ENCODE measurements around the gene ATPAF2.

The ATPAF2 gene

DNA sequence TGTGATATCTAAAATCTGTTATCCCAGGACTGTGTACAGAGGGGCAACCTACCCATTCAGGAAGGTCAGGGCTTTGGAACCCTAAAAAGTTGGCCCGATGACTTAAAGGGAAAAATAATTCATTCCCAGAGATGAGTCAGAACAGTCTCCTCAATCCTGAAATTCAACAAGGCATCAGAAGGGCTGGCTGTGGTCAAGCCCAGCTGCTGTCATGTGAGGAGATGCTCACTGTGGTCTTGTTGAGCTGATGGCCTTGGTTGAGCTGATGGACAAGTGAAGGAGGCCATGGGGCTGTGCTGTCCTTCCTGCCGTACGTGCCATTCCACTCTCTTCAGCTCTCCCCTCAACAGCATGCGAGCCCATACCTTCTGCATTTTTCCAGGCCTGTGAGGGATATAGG is 27.9 kb upstream of the ATPAF2 start:
- WGBS, 2 experiments: 93 to 98% methylated on average over 4 of the region's 4 CpGs
- Histone ChIP-seq H3K4me3 (ENCODE audit: insufficient read depth, low read depth, low read length) (no peak overlapping the region), H3K27me3 (ENCODE audit: control insufficient read depth, insufficient read depth, low read length, poor library complexity, severe bottlenecking) (no peaks in the 10 kb centered on the region), H3K9me3 (ENCODE audit: control insufficient read depth, low read length) (no peaks in the 10 kb centered on the region), H3K4me1 (ENCODE audit: control insufficient read depth, insufficient read depth, low read length) (peaks cover 5% of the 10 kb centered on the region), H3K36me3 (ENCODE audit: control insufficient read depth, insufficient read depth, low read length) (peaks cover 1% of the 10 kb centered on the region), H3K27ac (ENCODE audit: insufficient read depth, low read depth, low read length, poor library complexity, severe bottlenecking) (no peak overlapping the region)

GRCh38 chr17:18065546-18065945 is 26.6 kb upstream of the ATPAF2 start:
- H3K27me3 ChIP-seq (ENCODE audit: control insufficient read depth, insufficient read depth, low read length, poor library complexity, severe bottlenecking): no peaks in the 10 kb centered on the region
- H3K36me3 ChIP-seq (ENCODE audit: control insufficient read depth, insufficient read depth, low read length): peaks cover 9% of the 10 kb centered on the region
- H3K9me3 ChIP-seq (ENCODE audit: control insufficient read depth, low read length): no peaks in the 10 kb centered on the region
- H3K4me3 ChIP-seq (ENCODE audit: insufficient read depth, low read depth, low read length): no peak overlapping the region
- no peaks in the 10 kb centered on the region for H3K4me1 ChIP-seq (ENCODE audit: control insufficient read depth, insufficient read depth, low read length)
- H3K27ac ChIP-seq (ENCODE audit: insufficient read depth, low read depth, low read length, poor library complexity, severe bottlenecking): no peak overlapping the region
- WGBS, 2 experiments: 94% methylated on average over 11 of the region's 11 CpGs

DNA sequence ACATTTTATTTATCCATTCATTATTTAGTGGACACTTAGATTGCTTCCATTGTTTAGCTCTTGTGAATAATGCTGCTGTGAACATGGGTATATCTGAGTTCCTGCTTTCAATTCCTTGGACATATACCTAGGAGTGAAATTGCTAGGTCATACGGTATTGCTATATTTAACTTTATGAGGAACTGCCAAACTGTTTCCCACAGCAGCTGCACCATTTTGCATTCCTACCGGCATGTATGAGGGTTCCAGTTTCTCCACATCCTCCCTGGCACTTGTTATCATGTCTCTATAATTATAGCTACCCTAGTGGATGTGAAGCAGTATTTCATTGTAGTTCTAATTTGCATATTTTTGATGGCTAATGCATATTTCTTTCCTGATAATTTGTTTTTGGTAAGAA is 25.1 kb upstream of the ATPAF2 start:
- Histone ChIP-seq H3K4me1 (ENCODE audit: control insufficient read depth, insufficient read depth, low read length) (no peaks in the 10 kb centered on the region), H3K27ac (ENCODE audit: insufficient read depth, low read depth, low read length, poor library complexity, severe bottlenecking) (no peak overlapping the region), H3K27me3 (ENCODE audit: control insufficient read depth, insufficient read depth, low read length, poor library complexity, severe bottlenecking) (no peaks in the 10 kb centered on the region), H3K36me3 (ENCODE audit: control insufficient read depth, insufficient read depth, low read length) (peaks cover 9% of the 10 kb centered on the region), H3K9me3 (ENCODE audit: control insufficient read depth, low read length) (no peaks in the 10 kb centered on the region), H3K4me3 (ENCODE audit: insufficient read depth, low read depth, low read length) (no peak overlapping the region)
- 89 to 100% methylated on average over 2 of the region's 2 CpGs for WGBS, 2 experiments

DNA sequence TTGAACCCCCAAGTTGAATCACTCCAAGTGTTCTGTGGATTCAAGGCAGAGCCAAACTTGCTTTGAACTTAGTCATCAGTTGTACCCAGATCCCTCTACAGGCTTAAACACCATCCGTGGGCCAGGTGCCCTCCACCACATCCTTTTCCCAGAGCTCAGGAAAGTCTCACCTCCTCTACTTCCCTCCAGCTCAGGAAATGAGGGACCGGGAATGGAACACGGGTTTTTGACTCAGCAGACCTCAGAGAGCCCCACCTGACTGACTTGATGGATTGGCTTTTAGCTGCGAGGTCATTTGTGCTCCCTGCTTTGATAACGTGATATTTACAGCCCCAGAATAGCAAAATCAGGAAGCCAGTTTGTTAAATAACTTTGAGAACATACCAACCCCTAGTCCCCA is 20.3 kb upstream of the ATPAF2 start:
- H3K4me1 ChIP-seq (ENCODE audit: control insufficient read depth, insufficient read depth, low read length): no peaks in the 10 kb centered on the region
- 93 to 98% methylated on average over 5 of the region's 5 CpGs for WGBS, 2 experiments
- H3K27ac ChIP-seq (ENCODE audit: insufficient read depth, low read depth, low read length, poor library complexity, severe bottlenecking): no peak overlapping the region
- H3K9me3 ChIP-seq (ENCODE audit: control insufficient read depth, low read length): no peaks in the 10 kb centered on the region
- H3K36me3 ChIP-seq (ENCODE audit: control insufficient read depth, insufficient read depth, low read length): peaks cover 22% of the 10 kb centered on the region
- no peaks in the 10 kb centered on the region for H3K27me3 ChIP-seq (ENCODE audit: control insufficient read depth, insufficient read depth, low read length, poor library complexity, severe bottlenecking)
- H3K4me3 ChIP-seq (ENCODE audit: insufficient read depth, low read depth, low read length): no peak overlapping the region

- no peaks in the 10 kb centered on the region for H3K27me3 ChIP-seq (ENCODE audit: control insufficient read depth, insufficient read depth, low read length, poor library complexity, severe bottlenecking)
- H3K36me3 ChIP-seq (ENCODE audit: control insufficient read depth, insufficient read depth, low read length): peaks cover 16% of the 10 kb centered on the region
- 91 to 96% methylated on average over 3 of the region's 3 CpGs for WGBS, 2 experiments
- H3K9me3 ChIP-seq (ENCODE audit: control insufficient read depth, low read length): no peaks in the 10 kb centered on the region
- no peak overlapping the region for H3K27ac ChIP-seq (ENCODE audit: insufficient read depth, low read depth, low read length, poor library complexity, severe bottlenecking)
- H3K4me1 ChIP-seq (ENCODE audit: control insufficient read depth, insufficient read depth, low read length): no peaks in the 10 kb centered on the region
- H3K4me3 ChIP-seq (ENCODE audit: insufficient read depth, low read depth, low read length): no peak overlapping the region
Measured at GRCh38 chr17:18056214-18056613, 17.2 kb upstream of the ATPAF2 start.

GRCh38 chr17:18055597-18055996 is 16.6 kb upstream of the ATPAF2 start:
- H3K27ac ChIP-seq (ENCODE audit: insufficient read depth, low read depth, low read length, poor library complexity, severe bottlenecking): no peak overlapping the region
- WGBS, 2 experiments: 91 to 97% methylated on average over 6 of the region's 6 CpGs
- no peaks in the 10 kb centered on the region for H3K4me1 ChIP-seq (ENCODE audit: control insufficient read depth, insufficient read depth, low read length)
- peaks cover 13% of the 10 kb centered on the region for H3K36me3 ChIP-seq (ENCODE audit: control insufficient read depth, insufficient read depth, low read length)
- no peak overlapping the region for H3K4me3 ChIP-seq (ENCODE audit: insufficient read depth, low read depth, low read length)
- H3K27me3 ChIP-seq (ENCODE audit: control insufficient read depth, insufficient read depth, low read length, poor library complexity, severe bottlenecking): no peaks in the 10 kb centered on the region
- H3K9me3 ChIP-seq (ENCODE audit: control insufficient read depth, low read length): no peaks in the 10 kb centered on the region

DNA sequence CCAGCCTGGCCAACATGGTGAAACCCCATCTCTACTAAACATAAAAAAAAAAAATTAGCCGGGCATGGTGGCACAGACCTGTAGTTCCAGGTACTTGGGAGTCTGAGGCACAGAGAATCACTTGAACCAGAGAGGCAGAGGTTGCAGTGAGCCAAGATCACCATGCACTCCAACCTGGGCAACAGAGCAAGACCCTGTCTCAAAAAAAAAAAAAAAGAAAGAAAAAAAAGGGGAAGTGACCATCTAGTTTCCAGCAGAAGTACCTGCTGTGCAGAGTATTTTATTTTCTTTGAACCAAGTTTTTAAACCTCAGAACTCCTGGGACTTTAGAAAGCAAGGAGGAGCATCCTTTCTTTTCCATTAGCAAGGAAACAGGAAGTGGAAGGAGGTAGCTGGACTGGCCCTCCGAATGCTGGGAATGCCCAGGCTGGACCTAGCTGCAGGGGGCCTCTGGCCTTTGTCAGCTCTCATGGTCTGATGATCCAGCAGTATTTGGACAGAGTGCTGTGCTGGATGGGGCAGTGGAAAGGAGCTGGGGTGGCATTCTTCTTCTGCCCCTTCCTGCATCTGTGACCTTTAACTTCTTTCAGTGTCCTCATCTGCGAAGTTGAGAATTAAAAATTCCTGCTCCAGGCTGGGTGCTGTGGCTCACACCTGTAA is 6.9 kb upstream of the ATPAF2 start:
- no peaks in the 10 kb centered on the region for H3K36me3 ChIP-seq (ENCODE audit: control insufficient read depth, insufficient read depth, low read length)
- no peaks in the 10 kb centered on the region for H3K9me3 ChIP-seq (ENCODE audit: control insufficient read depth, low read length)
- H3K4me3 ChIP-seq (ENCODE audit: insufficient read depth, low read depth, low read length): no peak overlapping the region
- peaks cover 3% of the 10 kb centered on the region for H3K4me1 ChIP-seq (ENCODE audit: control insufficient read depth, insufficient read depth, low read length)
- no peaks in the 10 kb centered on the region for H3K27me3 ChIP-seq (ENCODE audit: control insufficient read depth, insufficient read depth, low read length, poor library complexity, severe bottlenecking)
- no peak overlapping the region for H3K27ac ChIP-seq (ENCODE audit: insufficient read depth, low read depth, low read length, poor library complexity, severe bottlenecking)
- whole genome bisulfite sequencing, 2 experiments: 84 to 85% methylated on average over 3 of the region's 3 CpGs

DNA sequence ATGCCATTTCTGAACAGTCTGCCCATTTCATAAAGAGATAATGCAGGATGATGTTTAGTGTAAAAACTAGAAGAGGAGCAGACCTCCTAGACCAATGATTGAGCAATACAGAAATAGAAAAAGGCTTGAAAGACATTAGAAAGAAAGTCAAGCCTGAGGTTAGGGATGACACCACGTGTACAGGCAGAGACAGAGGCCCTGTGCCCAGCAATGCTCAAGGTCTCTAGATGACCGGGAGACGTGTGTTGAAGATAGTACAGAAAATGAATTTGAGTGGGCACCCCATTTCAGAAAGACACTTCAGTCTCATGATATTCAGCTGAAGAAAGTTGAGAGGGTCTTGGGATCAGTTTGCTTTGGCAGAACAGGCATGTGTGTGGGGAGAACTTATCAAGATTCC is 5.6 kb upstream of the ATPAF2 start:
- no peaks in the 10 kb centered on the region for H3K27me3 ChIP-seq (ENCODE audit: control insufficient read depth, insufficient read depth, low read length, poor library complexity, severe bottlenecking)
- H3K4me3 ChIP-seq (ENCODE audit: insufficient read depth, low read depth, low read length): no peak overlapping the region
- 91 to 94% methylated on average over 3 of the region's 3 CpGs for whole genome bisulfite sequencing, 2 experiments
- peaks cover 3% of the 10 kb centered on the region for H3K4me1 ChIP-seq (ENCODE audit: control insufficient read depth, insufficient read depth, low read length)
- no peaks in the 10 kb centered on the region for H3K9me3 ChIP-seq (ENCODE audit: control insufficient read depth, low read length)
- no peak overlapping the region for H3K27ac ChIP-seq (ENCODE audit: insufficient read depth, low read depth, low read length, poor library complexity, severe bottlenecking)
- no peaks in the 10 kb centered on the region for H3K36me3 ChIP-seq (ENCODE audit: control insufficient read depth, insufficient read depth, low read length)

DNA sequence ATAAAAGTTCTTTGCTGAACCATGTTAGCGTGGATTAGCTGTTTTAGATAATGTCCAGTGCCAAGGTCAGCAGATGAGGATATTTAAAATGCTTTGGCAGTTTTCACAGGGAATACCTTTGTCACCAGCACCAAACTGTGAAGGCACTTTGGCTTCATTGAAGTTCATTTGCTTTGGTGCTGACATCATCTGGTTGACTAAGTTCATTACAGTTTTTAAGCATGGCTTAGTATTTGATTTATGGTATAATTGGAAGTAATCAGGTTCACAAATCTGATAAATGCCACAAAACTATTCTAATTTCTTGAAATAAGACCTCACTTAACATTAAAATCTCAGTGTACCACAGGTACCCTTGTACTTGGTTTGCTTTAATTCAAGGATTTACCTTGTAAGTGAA is 4.5 kb upstream of the ATPAF2 start:
- H3K4me1 ChIP-seq (ENCODE audit: control insufficient read depth, insufficient read depth, low read length): peaks cover 3% of the 10 kb centered on the region
- no peaks in the 10 kb centered on the region for H3K27me3 ChIP-seq (ENCODE audit: control insufficient read depth, insufficient read depth, low read length, poor library complexity, severe bottlenecking)
- H3K27ac ChIP-seq (ENCODE audit: insufficient read depth, low read depth, low read length, poor library complexity, severe bottlenecking): no peak overlapping the region
- H3K4me3 ChIP-seq (ENCODE audit: insufficient read depth, low read depth, low read length): no peak overlapping the region
- no peaks in the 10 kb centered on the region for H3K36me3 ChIP-seq (ENCODE audit: control insufficient read depth, insufficient read depth, low read length)
- WGBS, 2 experiments: 87 to 100% methylated on average over 1 of the region's 1 CpG
- no peaks in the 10 kb centered on the region for H3K9me3 ChIP-seq (ENCODE audit: control insufficient read depth, low read length)

- 92 to 96% methylated on average over 8 of the region's 8 CpGs for WGBS, 2 experiments
- Histone ChIP-seq H3K4me3 (ENCODE audit: insufficient read depth, low read depth, low read length) (no peak overlapping the region), H3K27ac (ENCODE audit: insufficient read depth, low read depth, low read length, poor library complexity, severe bottlenecking) (no peak overlapping the region), H3K36me3 (ENCODE audit: control insufficient read depth, insufficient read depth, low read length) (no peaks in the 10 kb centered on the region), H3K4me1 (ENCODE audit: control insufficient read depth, insufficient read depth, low read length) (peaks cover 6% of the 10 kb centered on the region), H3K9me3 (ENCODE audit: control insufficient read depth, low read length) (no peaks in the 10 kb centered on the region), H3K27me3 (ENCODE audit: control insufficient read depth, insufficient read depth, low read length, poor library complexity, severe bottlenecking) (no peaks in the 10 kb centered on the region)
Measured at GRCh38 chr17:18042983-18043382, 4.0 kb upstream of the ATPAF2 start.

- no peak overlapping the region for H3K27ac ChIP-seq (ENCODE audit: insufficient read depth, low read depth, low read length, poor library complexity, severe bottlenecking)
- H3K4me1 ChIP-seq (ENCODE audit: control insufficient read depth, insufficient read depth, low read length): peaks cover 8% of the 10 kb centered on the region
- no peaks in the 10 kb centered on the region for H3K27me3 ChIP-seq (ENCODE audit: control insufficient read depth, insufficient read depth, low read length, poor library complexity, severe bottlenecking)
- no peak overlapping the region for H3K4me3 ChIP-seq (ENCODE audit: insufficient read depth, low read depth, low read length)
- WGBS, 2 experiments: 85% methylated on average over 1 of the region's 1 CpG
- no peaks in the 10 kb centered on the region for H3K36me3 ChIP-seq (ENCODE audit: control insufficient read depth, insufficient read depth, low read length)
- H3K9me3 ChIP-seq (ENCODE audit: control insufficient read depth, low read length): no peaks in the 10 kb centered on the region
Measured at GRCh38 chr17:18041776-18042175, 2.8 kb upstream of the ATPAF2 start.
